GM06990 (cell line): ENCODE results near the gene FAP.

Experiments used
- DNase-seq: peaks from one replicate; pipeline ENCODE4 v3.0.0-alpha.2; 2011; ENCODE audit not compliant: insufficient read length; ENCODE audit errors: extremely low read depth
- H3K27me3 ChIP-seq: replicated peaks from 2 replicates; pipeline ENCODE4 v1.6.0; 2011; ENCODE audit warnings: low read length; ENCODE audit not compliant: control insufficient read depth, insufficient read depth
- H3K36me3 ChIP-seq: 2 replicates; pipeline ENCODE4 v1.5.1; 2011; ENCODE audit warnings: low read length; ENCODE audit not compliant: control insufficient read depth, insufficient read depth
- H3K4me3 ChIP-seq: replicated peaks from 2 replicates; pipeline ENCODE4 v1.5.1; 2011; ENCODE audit warnings: low read depth, mild to moderate bottlenecking, control low read depth, low read length
- CTCF ChIP-seq: IDR thresholded peaks from 2 replicates; pipeline ENCODE4 v1.5.1; 2011; ENCODE audit warnings: low read length, control low read depth, mild to moderate bottlenecking, inconsistent platforms; ENCODE audit not compliant: insufficient read depth, poor library complexity, severe bottlenecking

The FAP gene

GRCh38 chr2:162242586-162243280 lies 512 bp downstream of the FAP start:
- no peak for DNase-seq
- TF ChIP-seq CTCF: no peak
- H3K27me3 ChIP-seq: peaks cover 2% of the 10 kb centered on the region; the same call in 1 of the 2 replicates
- no peaks in the 10 kb centered on the region for H3K36me3 ChIP-seq
- H3K4me3 ChIP-seq: no peak overlapping the region

- Histone ChIP-seq H3K4me3 (no peak overlapping the region), H3K36me3 (no peaks in the 10 kb centered on the region), H3K27me3 (peaks cover 2% of the 10 kb centered on the region; the same call in 1 of the 2 replicates)
- DNase-seq: no peak
- no peak for TF ChIP-seq CTCF
Observed at GRCh38 chr2:162241571-162241970, 1.7 kb downstream of the FAP start.

- no peak for TF ChIP-seq CTCF
- Histone ChIP-seq H3K27me3 (no peaks in the 10 kb centered on the region), H3K36me3 (no peaks in the 10 kb centered on the region), H3K4me3 (no peak overlapping the region)
- no peak for DNase-seq
Observed at GRCh38 chr2:162234620-162235462, 8.4 kb downstream of the FAP start.

GRCh38 chr2:162233197-162233596 lies 10.0 kb downstream of the FAP start:
- Histone ChIP-seq H3K27me3 (no peaks in the 10 kb centered on the region), H3K4me3 (no peak overlapping the region), H3K36me3 (no peaks in the 10 kb centered on the region)
- TF ChIP-seq CTCF: no peak
- DNase-seq: no peak

GRCh38 chr2:162232671-162233070 lies 10.6 kb downstream of the FAP start:
- Histone ChIP-seq H3K27me3 (no peaks in the 10 kb centered on the region), H3K36me3 (no peaks in the 10 kb centered on the region), H3K4me3 (no peak overlapping the region)
- no peak for TF ChIP-seq CTCF
- DNase-seq: no peak
